ENCODE data around the gene OPHN1. TPM values are rescaled to one million over a fixed set of nuclear protein-coding genes. Genes with fewer than 3 reads are reported as not detected.
A peak's percentile ranks its signal among the peaks of the same experiment; 100 is the strongest.

The OPHN1 gene
- total RNA-seq, 4 donors from 2014 or later = 4.9 to 20.1 (median 8.1) TPM

DNA sequence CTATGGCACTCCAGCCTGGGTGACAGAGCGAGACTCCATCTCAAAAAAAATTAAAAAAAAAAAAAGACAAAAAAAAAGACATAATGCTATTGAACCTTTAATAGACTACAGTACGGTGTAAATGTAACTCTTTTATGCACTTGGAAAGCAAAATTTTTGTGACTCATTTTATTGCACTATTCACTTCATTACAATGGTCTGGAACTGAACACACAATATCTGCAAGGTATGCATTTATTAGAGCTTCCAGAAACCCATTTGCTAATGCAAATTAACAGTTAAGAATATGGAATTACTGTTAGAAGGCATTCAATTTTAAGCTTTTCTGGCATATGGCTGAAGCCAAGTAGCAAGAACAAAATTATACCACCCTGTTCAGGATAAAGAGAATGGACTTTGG lies 176.3 kb downstream of the OPHN1 start:
- 72 to 78% methylated on average over 2 of the region's 2 CpGs for WGBS, 2 donors
- no peak overlapping the region for H3K4me3 ChIP-seq (ENCODE audit: low read depth, poor library complexity, severe bottlenecking)
- intact Hi-C loops (cut with DNase I; ENCODE audit: low total_unique reads) = no loop called here
- no peak for TF ChIP-seq POLR2A (IDR thresholded peaks at IDR 0.05)
- TF ChIP-seq, protein P1, sequence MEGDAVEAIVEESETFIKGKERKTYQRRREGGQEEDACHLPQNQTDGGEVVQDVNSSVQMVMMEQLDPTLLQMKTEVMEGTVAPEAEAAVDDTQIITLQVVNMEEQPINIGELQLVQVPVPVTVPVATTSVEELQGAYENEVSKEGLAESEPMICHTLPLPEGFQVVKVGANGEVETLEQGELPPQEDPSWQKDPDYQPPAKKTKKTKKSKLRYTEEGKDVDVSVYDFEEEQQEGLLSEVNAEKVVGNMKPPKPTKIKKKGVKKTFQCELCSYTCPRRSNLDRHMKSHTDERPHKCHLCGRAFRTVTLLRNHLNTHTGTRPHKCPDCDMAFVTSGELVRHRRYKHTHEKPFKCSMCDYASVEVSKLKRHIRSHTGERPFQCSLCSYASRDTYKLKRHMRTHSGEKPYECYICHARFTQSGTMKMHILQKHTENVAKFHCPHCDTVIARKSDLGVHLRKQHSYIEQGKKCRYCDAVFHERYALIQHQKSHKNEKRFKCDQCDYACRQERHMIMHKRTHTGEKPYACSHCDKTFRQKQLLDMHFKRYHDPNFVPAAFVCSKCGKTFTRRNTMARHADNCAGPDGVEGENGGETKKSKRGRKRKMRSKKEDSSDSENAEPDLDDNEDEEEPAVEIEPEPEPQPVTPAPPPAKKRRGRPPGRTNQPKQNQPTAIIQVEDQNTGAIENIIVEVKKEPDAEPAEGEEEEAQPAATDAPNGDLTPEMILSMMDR (IDR thresholded peaks at IDR 0.05) = no peak
- DNase-seq (ENCODE audit: low spot score in 2 of 2) = no peak

DNA sequence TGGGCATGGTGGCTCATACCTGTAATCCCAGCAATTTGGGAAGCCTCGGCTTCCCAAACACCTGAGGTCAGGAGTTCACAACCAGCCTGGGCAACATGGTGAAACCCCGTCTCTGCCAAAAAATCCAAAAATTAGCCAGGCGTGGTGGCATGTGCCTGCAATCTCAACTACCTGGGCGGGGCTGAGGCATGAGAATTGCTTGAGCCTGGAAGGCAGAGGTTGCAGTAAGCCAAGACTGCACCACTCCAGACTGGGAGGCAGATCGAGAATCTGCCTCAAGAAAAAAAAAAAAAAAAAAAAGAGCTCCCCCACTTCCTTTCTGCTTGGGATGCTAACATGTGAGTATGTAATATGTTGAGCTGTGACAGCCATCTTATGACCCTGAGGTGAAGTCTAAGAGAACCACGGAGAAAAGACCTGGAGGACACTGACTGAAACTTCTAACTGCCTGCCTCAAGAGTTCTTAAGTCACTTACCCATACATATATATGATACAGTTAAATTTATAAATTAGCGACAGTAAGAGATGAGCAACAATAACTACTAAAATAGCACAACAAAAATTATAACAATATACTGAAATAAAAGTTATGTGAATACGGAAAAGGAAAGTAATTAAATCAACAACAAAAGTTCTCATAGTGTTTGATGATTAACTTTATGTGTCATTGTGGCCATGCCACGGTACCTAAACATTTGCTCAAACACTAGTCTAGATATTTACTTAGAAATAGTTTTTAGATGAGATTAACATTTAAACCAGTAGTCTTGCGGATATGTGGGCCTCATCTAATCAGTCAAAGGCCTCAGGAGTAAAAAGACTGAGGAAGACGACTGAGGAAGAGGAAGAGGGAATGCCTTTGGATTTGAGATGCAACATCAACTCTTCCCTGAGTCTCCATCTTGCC lies 178.3 kb downstream of the OPHN1 start:
- 61 to 67% methylated on average over 11 of the region's 11 CpGs for WGBS, 2 donors
- intact Hi-C loops (cut with DNase I; ENCODE audit: low total_unique reads) = no loop called here
- TF ChIP-seq POLR2A (IDR thresholded peaks at IDR 0.05) = no peak
- TF ChIP-seq, protein P1 (IDR thresholded peaks at IDR 0.05) = no peak
- H3K4me3 ChIP-seq (ENCODE audit: low read depth, poor library complexity, severe bottlenecking) = no peak overlapping the region
- no peak for DNase-seq (ENCODE audit: low spot score in 2 of 2)

DNA sequence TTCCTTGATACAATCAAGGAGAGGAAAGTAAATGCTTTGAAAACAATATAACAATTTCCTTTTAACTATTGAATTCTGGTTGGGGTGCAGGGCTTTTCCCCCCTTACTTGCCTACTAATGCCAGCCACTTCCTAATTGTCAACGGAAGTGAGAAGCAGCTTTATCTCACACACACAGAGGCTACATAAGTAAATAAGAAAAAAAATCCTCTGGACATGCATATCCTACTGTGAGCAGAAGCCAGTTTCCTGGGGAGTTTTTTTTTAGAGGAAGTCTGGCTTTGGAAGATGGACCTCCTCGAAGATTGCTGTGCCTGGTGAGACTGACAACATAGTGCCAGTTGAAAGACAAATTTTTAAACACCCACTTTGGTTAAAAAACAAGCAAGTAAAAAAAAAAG lies 180.6 kb downstream of the OPHN1 start:
- DNase-seq (ENCODE audit: low spot score in 2 of 2) = no peak
- TF ChIP-seq POLR2A (IDR thresholded peaks at IDR 0.05) = no peak
- TF ChIP-seq, protein P1 (IDR thresholded peaks at IDR 0.05) = no peak
- WGBS, 2 donors = 22 to 68% methylated on average over 2 of the region's 2 CpGs
- H3K4me3 ChIP-seq (ENCODE audit: low read depth, poor library complexity, severe bottlenecking) = no peak overlapping the region
- intact Hi-C loops (cut with DNase I; ENCODE audit: low total_unique reads) = no loop called here

DNA sequence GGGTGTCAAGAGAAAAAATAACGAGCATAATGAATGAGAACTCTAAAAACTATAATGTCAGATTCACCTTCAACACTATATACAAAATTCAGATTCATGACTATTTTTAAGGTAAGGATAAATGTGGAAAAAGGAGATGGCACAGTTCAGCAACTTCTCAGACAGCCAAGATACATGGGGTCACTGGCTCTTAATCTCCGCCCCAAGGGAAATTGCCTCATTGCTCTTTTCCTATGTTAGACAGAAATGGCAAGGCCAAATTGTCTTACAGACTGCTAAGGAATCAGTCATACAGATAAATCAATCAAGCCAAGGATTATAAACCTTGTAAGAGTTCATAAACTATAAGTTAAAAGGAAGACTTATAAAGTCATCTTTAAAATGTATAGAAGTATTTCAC lies 183.4 kb downstream of the OPHN1 start:
- DNase-seq (ENCODE audit: low spot score in 2 of 2) = no peak
- TF ChIP-seq, protein P1 (IDR thresholded peaks at IDR 0.05) = no peak
- TF ChIP-seq POLR2A (IDR thresholded peaks at IDR 0.05) = no peak
- intact Hi-C loops (cut with DNase I; ENCODE audit: low total_unique reads) = no loop called here
- H3K4me3 ChIP-seq (ENCODE audit: low read depth, poor library complexity, severe bottlenecking) = no peak overlapping the region
- 47 to 48% methylated on average over 2 of the region's 2 CpGs for WGBS, 2 donors

DNA sequence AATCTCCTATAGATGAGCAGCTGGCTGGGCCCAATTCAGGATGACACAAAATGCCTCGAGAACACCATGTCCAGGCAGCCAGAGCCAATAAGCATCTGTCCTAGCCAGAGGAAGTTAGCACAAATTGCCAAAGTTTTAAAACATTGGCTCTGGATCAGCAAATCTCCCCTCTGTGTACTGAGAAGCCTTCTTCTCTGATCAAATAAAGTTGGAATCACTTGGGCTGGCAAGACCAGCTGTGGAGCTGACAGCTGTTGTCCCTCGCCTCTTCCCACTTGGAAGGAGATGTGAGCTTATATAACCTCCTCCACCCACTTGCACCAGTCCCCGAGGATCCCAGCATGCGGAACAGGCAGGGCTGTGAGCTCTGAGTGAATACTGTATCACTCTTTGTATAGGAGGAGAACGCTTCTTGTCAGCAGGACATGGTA lies 183.9 kb downstream of the OPHN1 start:
- TF ChIP-seq, protein P1 (IDR thresholded peaks at IDR 0.05) = no peak
- no peak for TF ChIP-seq POLR2A (IDR thresholded peaks at IDR 0.05)
- peak in 1 of 2 donors; percentile 46 for DNase-seq (ENCODE audit: low spot score in 2 of 2)
- no peak overlapping the region for H3K4me3 ChIP-seq (ENCODE audit: low read depth, poor library complexity, severe bottlenecking)
- 21 to 42% methylated on average over 5 of the region's 5 CpGs for whole genome bisulfite sequencing, 2 donors
- intact Hi-C loops (cut with DNase I; ENCODE audit: low total_unique reads) = no loop called here

Measured in lower leg skin (tissue), 4 donors.